Retinal pigment epithelial cell (primary cell): ENCODE measurements around the gene ARHGAP19.

Source experiments
- DNase-seq: peaks from one replicate; pipeline ENCODE4 v3.0.0-alpha.2; 2010; ENCODE audit warnings: low read depth
- H3K4me3 ChIP-seq: 2 replicates; pipeline ENCODE4 v1.5.1; 2011; ENCODE audit warnings: mild to moderate bottlenecking, low read length, control low read depth, moderate library complexity
- CTCF ChIP-seq: conservative IDR thresholded peaks from 2 replicates; pipeline ENCODE4 v1.5.1; 2011; ENCODE audit warnings: low read depth, low read length, control low read depth, inconsistent platforms

ARHGAP19 gene

GRCh38 chr10:97228775-97229157, 63.7 kb downstream of the ARHGAP19 start:
- H3K4me3 ChIP-seq, result no peak overlapping the region
- no peak for TF ChIP-seq CTCF
- DNase-seq, result no peak

- DNase-seq, result no peak
- no peak overlapping the region for H3K4me3 ChIP-seq
- TF ChIP-seq CTCF, result no peak
These were observed 64.2 kb downstream of the ARHGAP19 start for GRCh38 chr10:97228130-97228774.

- TF ChIP-seq CTCF, result no peak
- no peak overlapping the region for H3K4me3 ChIP-seq
- DNase-seq, result no peak
These were observed 66.0 kb downstream of the ARHGAP19 start for GRCh38 chr10:97226398-97226797.

GRCh38 chr10:97224483-97225435, 67.7 kb downstream of the ARHGAP19 start:
- no peak for DNase-seq
- no peak overlapping the region for H3K4me3 ChIP-seq
- no peak for TF ChIP-seq CTCF

GRCh38 chr10:97222326-97222961, 70.0 kb downstream of the ARHGAP19 start:
- DNase-seq, result no peak
- H3K4me3 ChIP-seq, result no peak overlapping the region
- TF ChIP-seq CTCF, result no peak

- DNase-seq, result no peak
- TF ChIP-seq CTCF, result no peak
- no peak overlapping the region for H3K4me3 ChIP-seq
These were observed 72.1 kb downstream of the ARHGAP19 start for GRCh38 chr10:97220355-97220754.
